K562 (cell line): ENCODE results near the gene RNF144A. TPM values are rescaled to one million over a fixed set of nuclear protein-coding genes. Genes with fewer than 3 reads are reported as not detected.

Experiments used
- ATAC-seq: fragments of 200-7000 bp; cut with Tn5 transposase; 3 replicates; pipeline ENCODE4 v1.9.1; 2020; ENCODE audit warnings: moderate library complexity
- BruUV-seq: library from RNA; stranded (reverse); fragments of 400-500 nt; replicated peaks from 2 replicates; lab custom pipeline; 2021; lab: Mats Ljungman, UMichigan
- CTCF ChIA-PET: fragments of 300-600 bp; formaldehyde crosslinking; extraction: SDS; loops from one replicate; lab custom pipeline; 2021; ENCODE audit warnings: low intra/inter-chr PET ratio; lab: Yijun Ruan, JAX
- POLR2A ChIA-PET: fragments of 300-600, 350-650 bp; sonication (Branson Sonifier 250); formaldehyde crosslinking; extraction: SDS; loops from one replicate; lab custom pipeline; 2021; ENCODE audit warnings: antibody characterized with exemption, inconsistent platforms; lab: Yijun Ruan, JAX
- DNase-seq, 4 experiments: peaks; one replicate each; pipeline versions ENCODE4 v3.0.0 to v3.0.0-alpha.2; 2011 to 2018; ENCODE audit warnings: low spot score in 3 of 4, mixed read lengths in 3 of 4; ENCODE audit errors: extremely low read depth in 1 of 4
- FAIRE-seq: peaks from 2 replicates; lab custom pipeline; 2011; peaks lifted over from hg19 to GRCh38; lab: Jason Lieb, UNC
- H2AFZ ChIP-seq: 2 replicates; pipeline ENCODE4 v1.6.0; 2011; ENCODE audit warnings: low read depth, low read length, control low read depth, inconsistent platforms
- H3K27ac ChIP-seq: fragments of 200-600 bp; 3 replicates; pipeline ENCODE4 v1.8.0; 2011; ENCODE audit warnings: low read depth, mild to moderate bottlenecking, control low read depth, inconsistent platforms, low read length, moderate library complexity, mixed read lengths; ENCODE audit errors: extremely low read depth
- H3K27me3 ChIP-seq, 2 experiments: fragments of 300-600 bp in 1 of 2; 2 replicates in 1 of 2; 3 replicates in 1 of 2; pipeline versions ENCODE4 v1.6.0 to v1.8.0; 2011; ENCODE audit warnings: inconsistent platforms in 2 of 2, low read length in 2 of 2, mild to moderate bottlenecking in 1 of 2, mixed read lengths in 1 of 2, moderate library complexity in 1 of 2; ENCODE audit not compliant: control insufficient read depth in 2 of 2, insufficient read depth in 2 of 2
- H3K36me3 ChIP-seq: fragments of 300-600 bp; 3 replicates; pipeline ENCODE4 v1.8.0; 2011; ENCODE audit warnings: mild to moderate bottlenecking, low read length, inconsistent platforms; ENCODE audit not compliant: control insufficient read depth, insufficient read depth
- H3K4me1 ChIP-seq, 2 experiments: fragments of 200-600 bp in 1 of 2; replicated peaks in 1 of 2; 2 replicates in 1 of 2; 3 replicates in 1 of 2; pipeline versions ENCODE4 v1.5.1 to v1.8.0; 2011; ENCODE audit warnings: inconsistent platforms in 2 of 2, low read length in 2 of 2, mild to moderate bottlenecking in 1 of 2, mixed read lengths in 1 of 2, moderate library complexity in 1 of 2; ENCODE audit not compliant: control insufficient read depth in 2 of 2, insufficient read depth in 2 of 2
- H3K4me2 ChIP-seq: 2 replicates; pipeline ENCODE4 v1.6.1; 2011; ENCODE audit warnings: low read length, control low read depth, inconsistent platforms, mixed read lengths; ENCODE audit not compliant: insufficient read depth
- H3K4me3 ChIP-seq: fragments of 200-600 bp; sonication (generic), shearing (Covaris generic); 2 replicates; pipeline ENCODE4 v1.5.1; 2016; ENCODE audit warnings: control low read depth, inconsistent platforms
- H3K79me2 ChIP-seq: fragments of 200-600 bp; 3 replicates; pipeline ENCODE4 v1.8.0; 2011; ENCODE audit warnings: low read length, inconsistent platforms; ENCODE audit not compliant: control insufficient read depth, insufficient read depth
- H3K9ac ChIP-seq, 2 experiments: 2 replicates each; pipeline versions ENCODE4 v1.6.0 to v1.6.1; 2011; ENCODE audit warnings: low read depth in 2 of 2, low read length in 2 of 2, control low read depth in 1 of 2, inconsistent platforms in 1 of 2, mild to moderate bottlenecking in 1 of 2, mixed read lengths in 1 of 2; ENCODE audit not compliant: insufficient read depth in 1 of 2
- H3K9me1 ChIP-seq: one replicate; pipeline ENCODE4 v1.6.0; 2011; ENCODE audit warnings: inconsistent platforms, mild to moderate bottlenecking, low read length, moderate library complexity; ENCODE audit not compliant: control insufficient read depth, insufficient read depth
- H3K9me3 ChIP-seq: replicated peaks from 2 replicates; pipeline ENCODE4 v1.5.1; 2011; ENCODE audit warnings: low read depth, low read length, inconsistent platforms; ENCODE audit not compliant: control insufficient read depth, insufficient read depth
- H4K20me1 ChIP-seq: replicated peaks from 2 replicates; pipeline ENCODE4 v1.6.1; 2011; ENCODE audit warnings: low read length, inconsistent platforms, mixed read lengths; ENCODE audit not compliant: control insufficient read depth, insufficient read depth
- ESRRA ChIP-seq: fragments of 450-650 bp; IDR thresholded peaks from 2 replicates; pipeline ENCODE4 v1.6.1; 2014; ENCODE audit warnings: low read depth, mild to moderate bottlenecking, moderate library complexity, borderline replicate concordance
- JUNB ChIP-seq: fragments of 450-650 bp; formaldehyde crosslinking; conservative IDR thresholded peaks from 2 replicates; pipeline ENCODE4 v1.4.0; 2020; ENCODE audit warnings: mild to moderate bottlenecking
- RBM17 ChIP-seq: fragments of 200-400 bp; formaldehyde crosslinking; IDR thresholded peaks from 2 replicates; pipeline ENCODE4 v1.6.1; 2017; ENCODE audit warnings: low read depth, mild to moderate bottlenecking, low read length, borderline replicate concordance
- TAF1 ChIP-seq: IDR thresholded peaks from 2 replicates; pipeline ENCODE4 v1.6.1; 2011; ENCODE audit warnings: mild to moderate bottlenecking, low read length, moderate library complexity; ENCODE audit not compliant: insufficient read depth, control insufficient read depth, severe bottlenecking; ENCODE audit errors: extremely low read depth
- TSC22D4 ChIP-seq: fragments of 450-650 bp; IDR thresholded peaks from 2 replicates; pipeline ENCODE4 v1.6.1; 2016; ENCODE audit warnings: missing genetic modification characterization, missing biosample characterization, control low read depth
- ZKSCAN8 ChIP-seq: fragments of 200-800 bp; sonication (Bioruptor generic); IDR thresholded peaks from 2 replicates; pipeline ENCODE4 v1.6.1; 2016; ENCODE audit warnings: missing genetic modification characterization, missing compliant biosample characterization
- WGBS: fragments of 100-300 bp; shearing (Covaris generic); methylation state at CpG from one replicate; pipeline ENCODE4 v1.1.6; 2016; ENCODE audit warnings: low coverage, mixed read lengths; ENCODE audit not compliant: insufficient coverage; ENCODE audit errors: missing lambda C conversion rate; 5-methylcytosine and 5-hydroxymethylcytosine counted together
- in situ Hi-C: fragments of 300-500 bp; cut with MboI; formaldehyde crosslinking; loops from 4 replicates; pipeline ENCODE4 v1.15.0; 2018; ENCODE audit warnings: inconsistent platforms, mixed read lengths
- intact Hi-C: fragments of 100-400 bp; cut with micrococcal nuclease; formaldehyde crosslinking; loops from 2 replicates; pipeline ENCODE4 v1.14.2; 2022
- polyA plus RNA-seq, 8 experiments: library from polyadenylated mRNA; depleted of rRNA in 4 of 8; stranded (reverse) in 5 of 8; unstranded in 3 of 8; fragments of >200 nt; fragmentation: Nextera tagmentation in 2 of 8; fragmentation: Illumina TruSeq in 1 of 8; extraction: Ambion mirVana in 2 of 8; extraction: Trizol in 1 of 8; gene quantifications; 2 replicates each; pipeline versions ENCODE4 v1.2.1 to v1.2.3, GENCODE V29; 2011 to 2014; ENCODE audit warnings: inconsistent platforms in 1 of 8, missing spikeins in 1 of 8
- total RNA-seq, 7 experiments: library from RNA; depleted of rRNA in 6 of 7; stranded (reverse); fragments of >200 nt in 6 of 7; fragmentation: Illumina TruSeq in 2 of 7; extraction: Trizol in 2 of 7; gene quantifications; 2 replicates each; pipeline versions ENCODE4 v1.2.1 to v1.2.3, GENCODE V29; 2011 to 2021; ENCODE audit warnings: low replicate concordance in 1 of 7
- TF ChIP-seq, protein P1 (sequence below): fragments of 200-400 bp; formaldehyde crosslinking; IDR thresholded peaks from 2 replicates; pipeline ENCODE4 v1.6.1; 2017; ENCODE audit warnings: mild to moderate bottlenecking, low read depth, low read length, moderate library complexity

Gene RNF144A
- total and polyA plus RNA-seq, 9 of the 15 experiments (the other 6 are each of a cell fraction or from before 2014, with no cell fraction given), result 0.96 to 11.3 (median 6.2) TPM

DNA sequence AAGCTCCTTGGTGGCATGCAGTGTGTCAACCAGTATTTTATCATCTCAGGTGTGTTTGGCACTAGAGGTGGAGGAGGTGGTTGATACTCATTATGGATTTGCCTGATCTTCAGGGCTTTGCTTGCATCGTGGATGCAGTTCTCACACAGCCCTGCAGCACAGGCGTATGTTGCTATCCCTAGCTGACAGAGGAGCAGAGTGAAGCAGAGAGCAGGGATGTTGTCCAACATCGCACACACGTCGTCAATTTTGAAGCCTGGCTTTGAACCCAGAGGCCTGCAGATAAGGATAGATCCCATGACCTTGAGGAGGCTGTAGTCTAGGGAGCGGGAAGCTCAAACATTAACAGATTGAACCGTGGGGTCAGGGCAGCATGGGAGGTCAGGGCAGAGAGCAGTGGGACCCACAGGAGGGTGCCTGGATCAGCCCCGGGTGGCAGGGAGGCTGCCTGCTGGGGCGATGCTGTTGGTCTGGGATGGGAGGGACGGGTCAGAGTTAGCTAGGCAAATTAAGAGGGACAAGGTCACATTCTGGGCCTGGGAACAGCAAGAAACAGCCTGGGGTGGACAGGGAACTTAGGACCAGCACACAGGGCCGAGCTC lies 4.2 kb downstream of the RNF144A start:
- Histone ChIP-seq H3K4me3 (no peak overlapping the region), H3K4me1 (peaks cover 3 to 25% of the 10 kb centered on the region in 2 experiments; a peak in 4 of 5 replicates), H2AFZ (no peak overlapping the region), H3K27ac (no peak overlapping the region), H3K36me3 (no peaks in the 10 kb centered on the region), H3K4me2 (no peak overlapping the region), H4K20me1 (peaks cover 17% of the 10 kb centered on the region), H3K79me2 (no peaks in the 10 kb centered on the region), H3K9me1 (peaks cover 3% of the 10 kb centered on the region), H3K27me3 (no peaks in the 10 kb centered on the region), H3K9me3 (no peaks in the 10 kb centered on the region), H3K9ac (peak overlapping the region in 1 of 2 experiments; percentile 20; a peak in 1 of 4 replicates)
- FAIRE-seq (peak; percentile 42), DNase-seq (no peak), ATAC-seq (no peak)
- CTCF ChIA-PET, result no interaction called here
- WGBS, result 62% methylated on average over 11 of the region's 11 CpGs
- in situ Hi-C loops (no loop called here), intact Hi-C loops (no loop called here)
- POLR2A ChIA-PET, result interaction anchor here (0.6 to 1.7 kb wide), 8 partner anchors 10 to 478 kb away, joined by 3 to 9 read pairs (median 3); no protein-coding TSS in a partner anchor
- TF ChIP-seq JUNB, result no peak
- peak; percentile 56; the same call in 1 of the 2 replicates for TF ChIP-seq ESRRA
- no peak for TF ChIP-seq TSC22D4 (tag)
- no peak for TF ChIP-seq RBM17
- no peak for TF ChIP-seq ZKSCAN8 (CRISPR knock-in tag)
- no peak for TF ChIP-seq TAF1
- TF ChIP-seq, protein P1, sequence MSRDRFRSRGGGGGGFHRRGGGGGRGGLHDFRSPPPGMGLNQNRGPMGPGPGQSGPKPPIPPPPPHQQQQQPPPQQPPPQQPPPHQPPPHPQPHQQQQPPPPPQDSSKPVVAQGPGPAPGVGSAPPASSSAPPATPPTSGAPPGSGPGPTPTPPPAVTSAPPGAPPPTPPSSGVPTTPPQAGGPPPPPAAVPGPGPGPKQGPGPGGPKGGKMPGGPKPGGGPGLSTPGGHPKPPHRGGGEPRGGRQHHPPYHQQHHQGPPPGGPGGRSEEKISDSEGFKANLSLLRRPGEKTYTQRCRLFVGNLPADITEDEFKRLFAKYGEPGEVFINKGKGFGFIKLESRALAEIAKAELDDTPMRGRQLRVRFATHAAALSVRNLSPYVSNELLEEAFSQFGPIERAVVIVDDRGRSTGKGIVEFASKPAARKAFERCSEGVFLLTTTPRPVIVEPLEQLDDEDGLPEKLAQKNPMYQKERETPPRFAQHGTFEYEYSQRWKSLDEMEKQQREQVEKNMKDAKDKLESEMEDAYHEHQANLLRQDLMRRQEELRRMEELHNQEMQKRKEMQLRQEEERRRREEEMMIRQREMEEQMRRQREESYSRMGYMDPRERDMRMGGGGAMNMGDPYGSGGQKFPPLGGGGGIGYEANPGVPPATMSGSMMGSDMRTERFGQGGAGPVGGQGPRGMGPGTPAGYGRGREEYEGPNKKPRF, result no peak
- BruUV-seq, result TSS peak; percentile 27
